HG03520 (cell line): ENCODE data around the gene ACOT6.
"Not testable (repeated sequence)": the region's sequence is repeated elsewhere in the genome, so short reads cannot be mapped to it uniquely, and the experiment has no call there.

Source experiments
- ATAC-seq: cut with Tn5 transposase; IDR thresholded peaks from one replicate; pipeline ENCODE4 v1.9.1; 2021; ENCODE audit warnings: mild to moderate bottlenecking, moderate library complexity; ENCODE audit not compliant: unreplicated experiment

ACOT6 gene

DNA sequence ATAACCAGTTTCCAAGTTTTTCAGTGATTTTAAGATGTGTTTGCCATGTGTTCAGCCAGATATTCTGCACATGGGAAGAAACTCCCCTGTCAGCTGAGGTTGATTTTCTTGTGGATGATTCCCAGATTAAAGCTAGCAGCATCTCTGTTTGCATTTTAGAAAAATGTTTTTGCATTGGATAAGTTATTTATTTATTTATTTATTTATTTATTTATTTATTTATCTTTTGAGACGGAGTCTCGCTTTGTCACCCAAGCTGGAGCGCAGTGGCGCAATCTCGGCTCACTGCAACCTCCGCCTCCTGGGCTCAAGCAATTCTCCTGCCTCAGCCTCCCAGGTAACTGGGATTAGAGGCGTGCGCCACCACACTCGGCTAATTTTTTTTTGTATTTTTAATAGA is 17.8 kb upstream of the ACOT6 start:
- ATAC-seq, result no peak

- ATAC-seq, result no peak
Measured at GRCh38 chr14:73599499-73599898, 12.8 kb upstream of the ACOT6 start.

DNA sequence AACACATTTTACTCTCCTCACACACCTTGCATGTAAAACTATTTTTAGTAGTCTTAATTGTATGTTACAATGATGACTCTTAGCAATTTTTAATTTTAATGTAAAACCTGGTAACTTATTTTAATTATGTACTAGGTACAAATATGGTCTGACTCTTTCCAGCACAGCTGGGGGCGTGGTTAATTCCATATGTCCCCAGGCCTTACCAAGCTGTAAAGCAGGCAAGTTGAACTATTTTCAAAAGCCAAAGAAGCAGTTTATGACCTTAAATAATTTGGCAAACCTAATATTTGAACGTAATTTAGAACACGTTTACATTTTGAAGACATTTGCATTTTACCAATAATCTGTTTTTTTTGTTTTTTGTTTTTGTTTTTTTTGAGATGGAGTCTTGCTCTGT is 9.3 kb upstream of the ACOT6 start:
- no peak for ATAC-seq

GRCh38 chr14:73606271-73606670 is 6.0 kb upstream of the ACOT6 start:
- no peak for ATAC-seq

- no peak for ATAC-seq
Measured at GRCh38 chr14:73607241-73607640, 5.1 kb upstream of the ACOT6 start.

GRCh38 chr14:73610687-73611086 is 1.6 kb upstream of the ACOT6 start:
- no peak for ATAC-seq

GRCh38 chr14:73613046-73613383 is 698 bp downstream of the ACOT6 start:
- peak; percentile 9 for ATAC-seq

- ATAC-seq, result no peak
Measured at GRCh38 chr14:73613419-73613963, 1.2 kb downstream of the ACOT6 start.

DNA sequence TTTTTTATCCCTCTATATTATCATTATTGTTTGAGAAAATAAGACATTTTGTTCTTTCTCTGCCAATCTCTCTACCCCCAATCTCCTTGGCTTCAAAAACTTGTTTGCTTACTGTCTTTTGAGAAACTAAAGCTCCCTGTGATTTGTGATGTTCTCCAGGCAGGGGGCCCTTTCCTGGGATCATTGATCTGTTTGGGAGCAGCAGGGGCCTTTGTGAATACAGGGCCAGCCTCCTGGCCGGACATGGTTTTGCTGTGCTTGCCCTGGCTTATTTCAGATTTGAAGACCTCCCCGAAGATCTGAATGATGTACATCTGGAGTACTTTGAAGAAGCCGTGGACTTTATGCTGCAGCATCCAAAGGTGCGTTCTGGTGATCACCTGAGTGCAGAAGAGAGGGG is 4.5 kb downstream of the ACOT6 start:
- ATAC-seq, result no peak

DNA sequence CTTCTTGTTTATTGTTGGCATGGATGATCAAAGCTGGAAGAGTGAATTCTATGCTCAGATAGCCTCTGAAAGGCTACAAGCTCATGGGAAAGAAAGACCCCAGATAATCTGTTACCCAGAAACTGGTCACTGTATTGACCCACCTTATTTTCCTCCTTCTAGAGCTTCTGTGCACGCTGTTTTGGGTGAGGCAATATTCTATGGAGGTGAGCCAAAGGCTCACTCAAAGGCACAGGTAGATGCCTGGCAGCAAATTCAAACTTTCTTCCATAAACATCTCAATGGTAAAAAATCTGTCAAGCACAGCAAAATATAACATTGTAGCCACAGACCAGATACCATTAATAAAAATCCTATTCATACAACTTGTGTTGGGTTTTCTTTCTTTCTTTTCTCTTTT is 7.2 kb downstream of the ACOT6 start:
- no peak for ATAC-seq

DNA sequence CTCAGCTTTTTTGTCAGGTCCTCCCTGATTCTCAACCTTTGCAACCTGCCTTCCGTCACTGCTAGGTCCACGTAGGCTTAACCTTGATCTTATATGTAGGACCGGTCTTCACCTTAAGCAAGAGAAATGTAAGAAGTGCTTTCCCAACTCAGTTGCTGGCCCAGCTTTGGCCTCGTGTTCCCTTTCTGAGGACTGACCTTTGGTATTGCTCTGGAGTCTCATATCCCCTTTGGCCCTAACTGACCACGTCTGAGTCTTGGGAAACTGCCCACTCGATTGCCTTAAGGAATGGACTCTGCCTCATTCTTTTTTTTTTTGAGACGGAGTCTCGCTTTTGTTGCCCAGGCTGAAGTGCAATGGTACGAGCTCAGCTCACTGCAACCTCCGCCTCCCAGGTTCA is 8.0 kb downstream of the ACOT6 start:
- ATAC-seq, result no peak

DNA sequence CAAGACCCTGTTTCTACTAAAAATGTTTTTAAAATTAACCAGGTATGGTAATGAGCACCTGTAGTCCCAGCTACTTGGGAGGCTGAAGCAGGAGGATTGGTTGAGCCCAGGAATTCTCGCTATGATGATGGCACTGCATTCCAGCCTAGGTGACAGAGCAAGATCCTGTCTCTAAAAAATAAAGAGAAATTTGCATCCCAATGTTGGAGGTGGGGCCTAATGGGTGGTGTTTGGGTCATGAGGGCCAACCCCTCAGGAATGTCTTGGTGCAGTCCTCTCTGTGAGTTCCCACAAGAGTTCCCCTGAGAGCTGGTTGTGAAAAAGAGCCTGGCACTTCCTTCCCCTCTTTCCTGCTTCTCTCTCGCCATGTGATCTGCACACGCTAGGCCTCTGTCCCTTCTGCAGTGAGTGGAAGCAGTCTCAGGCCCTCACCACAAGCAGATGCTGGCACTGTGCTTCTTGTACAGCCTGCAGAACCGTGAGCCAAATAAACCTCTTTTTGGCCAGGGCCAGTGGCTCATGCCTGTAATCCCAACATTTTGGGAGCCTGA is 11.3 kb downstream of the ACOT6 start:
- ATAC-seq, result no peak

DNA sequence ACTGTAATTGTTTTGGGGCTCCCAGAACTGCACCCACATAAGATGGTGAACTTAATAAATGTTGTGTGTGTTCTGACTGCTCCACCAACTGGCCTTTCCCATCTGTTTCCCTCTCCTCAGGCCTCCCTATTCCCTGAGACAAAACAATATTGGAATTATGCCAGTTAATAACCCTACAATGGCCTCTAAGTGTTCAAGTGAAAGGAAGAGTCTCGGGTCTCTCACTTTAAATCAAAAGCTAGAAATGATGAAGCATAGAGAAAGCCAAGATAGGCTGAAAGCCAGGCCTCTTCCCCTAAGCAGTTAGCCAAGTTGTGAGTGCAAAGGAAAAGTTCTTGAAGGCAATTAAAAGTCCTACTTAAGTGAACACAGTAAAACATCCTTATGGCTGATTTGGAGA is 13.4 kb downstream of the ACOT6 start:
- ATAC-seq, result no peak

DNA sequence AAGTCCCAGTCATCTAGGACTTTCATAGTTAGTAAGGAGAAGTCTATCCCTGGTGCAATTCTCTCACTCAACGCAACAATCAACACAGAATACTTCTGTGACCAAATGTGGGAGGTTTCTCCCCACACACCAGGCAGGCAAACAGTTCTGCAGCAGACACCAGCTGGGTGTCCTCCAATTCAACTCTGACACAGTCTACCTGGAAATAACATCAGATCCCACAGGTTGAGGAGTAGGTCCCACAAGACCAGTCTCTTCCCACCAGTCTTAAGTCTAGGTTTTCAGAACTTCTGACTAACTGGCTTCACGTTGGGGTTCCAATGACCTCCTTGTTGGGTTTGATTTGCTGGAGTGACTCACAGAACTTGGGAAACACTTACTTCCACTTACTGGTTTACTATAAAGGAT is 14.8 kb downstream of the ACOT6 start:
- no peak for ATAC-seq

DNA sequence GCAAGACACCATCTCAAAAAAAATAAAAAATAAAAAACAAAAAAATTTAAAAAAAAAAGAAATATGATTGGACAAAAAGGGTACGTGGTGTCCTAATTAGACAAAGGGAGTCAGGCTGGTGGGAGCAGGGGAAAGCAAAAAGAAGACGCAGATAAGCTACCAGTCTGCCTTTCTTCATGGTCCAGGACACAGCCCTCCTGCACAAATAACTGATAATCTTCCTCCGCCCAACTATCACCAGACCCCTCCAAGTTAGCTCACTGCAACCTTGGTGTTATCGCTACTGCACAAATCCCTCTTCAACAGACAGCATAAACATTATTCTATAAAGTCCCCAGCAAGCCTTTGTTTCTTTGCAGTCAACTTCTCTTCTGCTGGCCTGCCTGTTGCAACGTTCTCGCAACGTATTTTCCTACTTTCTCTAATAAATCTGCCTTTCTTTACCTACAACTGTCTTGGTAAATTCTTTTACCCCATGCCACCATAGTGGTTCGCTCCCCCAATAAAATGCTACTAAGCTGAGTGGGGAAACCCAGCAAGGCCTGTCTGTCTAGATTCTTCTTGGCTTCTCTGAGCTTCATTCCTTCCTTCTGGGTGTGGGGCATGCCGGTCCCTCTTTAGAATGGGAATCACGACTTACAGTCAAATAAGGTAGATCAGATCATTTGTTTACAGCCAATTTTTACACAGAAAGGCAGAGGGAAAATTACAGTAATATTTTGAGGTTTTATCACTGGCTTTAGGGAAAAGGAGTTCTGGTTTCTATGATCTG is 17.9 kb downstream of the ACOT6 start:
- ATAC-seq, result no peak

- no peak for ATAC-seq
Measured at GRCh38 chr14:73633116-73634010, 21.0 kb downstream of the ACOT6 start.

GRCh38 chr14:73634011-73634833 is 21.9 kb downstream of the ACOT6 start:
- ATAC-seq, result no peak

GRCh38 chr14:73636355-73636754 is 24.0 kb downstream of the ACOT6 start:
- ATAC-seq, result not testable (repeated sequence)

GRCh38 chr14:73637830-73638229 is 25.5 kb downstream of the ACOT6 start:
- ATAC-seq, result no peak

DNA sequence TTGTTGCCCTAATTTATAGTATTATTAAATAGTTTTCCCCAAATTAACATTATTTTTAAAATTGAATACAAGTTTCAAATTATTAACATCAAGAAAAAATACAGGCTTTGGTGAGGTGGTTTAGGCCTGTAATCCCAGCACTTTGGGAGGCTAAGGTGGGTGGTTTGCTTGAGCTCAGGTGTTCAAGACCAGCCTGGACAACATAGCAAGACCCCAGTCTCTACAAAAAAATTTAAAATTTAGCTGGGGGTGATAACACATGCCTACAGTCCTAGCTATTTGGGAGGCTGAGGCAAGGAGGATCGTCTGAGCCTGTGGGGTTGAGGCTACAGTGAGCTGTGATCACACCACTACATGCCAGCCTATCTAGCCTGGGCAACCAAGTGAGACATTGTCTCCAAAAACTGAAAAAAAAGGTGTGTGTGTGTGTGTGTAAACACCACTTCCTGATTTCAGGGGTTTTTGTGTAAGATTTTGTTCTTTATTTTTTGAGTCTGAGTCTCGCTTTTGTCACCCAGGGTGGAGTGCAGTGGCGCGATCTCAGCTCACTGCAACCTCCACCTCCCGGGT is 28.6 kb downstream of the ACOT6 start:
- no peak for ATAC-seq
